ENCODE results near the gene JMJD8.

Gene JMJD8

GRCh38 chr16:708959-709358 lies 24.8 kb upstream of the JMJD8 start:
- Histone ChIP-seq H3K27me3 (ENCODE audit: low read length) (no peaks in the 10 kb centered on the region), H3K79me2 (ENCODE audit: insufficient read depth, low read length) (no peaks in the 10 kb centered on the region), H3K27ac (ENCODE audit: low read depth, low read length) (no peak overlapping the region), H3K36me3 (ENCODE audit: low read length) (no peaks in the 10 kb centered on the region), H3F3A (ENCODE audit: insufficient read depth) (no peaks in the 10 kb centered on the region), H2AFZ (ENCODE audit: low read depth, low read length, severe bottlenecking) (no peak overlapping the region), H3K4me3 (ENCODE audit: insufficient read depth, low read length, poor library complexity, severe bottlenecking) (no peak overlapping the region), H3K4me2 (ENCODE audit: low read depth, low read length, poor library complexity, severe bottlenecking) (no peak overlapping the region), H4K20me1 (ENCODE audit: low read depth, low read length) (no peaks in the 10 kb centered on the region), H3K9ac (ENCODE audit: low read length) (no peak overlapping the region), H3K9me2 (replicated peaks; ENCODE audit: insufficient read depth, low read length) (no peaks in the 10 kb centered on the region), H3K9me3 (ENCODE audit: insufficient read depth, low read length) (no peaks in the 10 kb centered on the region)
- TF ChIP-seq EZH2phosphoT487 (conservative IDR thresholded peaks at IDR 0.05; ENCODE audit: low read length) (no peak), CTCF (IDR thresholded peaks at IDR 0.05; ENCODE audit: insufficient read depth, low read length, poor library complexity, severe bottlenecking) (no peak)

GRCh38 chr16:708019-708418 lies 23.9 kb upstream of the JMJD8 start:
- Histone ChIP-seq H3K4me2 (ENCODE audit: low read depth, low read length, poor library complexity, severe bottlenecking) (no peak overlapping the region), H3K9ac (ENCODE audit: low read length) (no peak overlapping the region), H3K9me2 (replicated peaks; ENCODE audit: insufficient read depth, low read length) (no peaks in the 10 kb centered on the region), H4K20me1 (ENCODE audit: low read depth, low read length) (no peaks in the 10 kb centered on the region), H3K79me2 (ENCODE audit: insufficient read depth, low read length) (no peaks in the 10 kb centered on the region), H3K27ac (ENCODE audit: low read depth, low read length) (no peak overlapping the region), H3K9me3 (ENCODE audit: insufficient read depth, low read length) (no peaks in the 10 kb centered on the region), H3K27me3 (ENCODE audit: low read length) (no peaks in the 10 kb centered on the region), H2AFZ (ENCODE audit: low read depth, low read length, severe bottlenecking) (no peak overlapping the region), H3K36me3 (ENCODE audit: low read length) (no peaks in the 10 kb centered on the region), H3F3A (ENCODE audit: insufficient read depth) (no peaks in the 10 kb centered on the region), H3K4me3 (ENCODE audit: insufficient read depth, low read length, poor library complexity, severe bottlenecking) (no peak overlapping the region)
- TF ChIP-seq EZH2phosphoT487 (conservative IDR thresholded peaks at IDR 0.05; ENCODE audit: low read length) = no peak
- no peak for TF ChIP-seq CTCF (IDR thresholded peaks at IDR 0.05; ENCODE audit: insufficient read depth, low read length, poor library complexity, severe bottlenecking)

GRCh38 chr16:707062-707538 lies 23.0 kb upstream of the JMJD8 start:
- no peaks in the 10 kb centered on the region for H3F3A ChIP-seq (ENCODE audit: insufficient read depth)
- no peak for TF ChIP-seq EZH2phosphoT487 (conservative IDR thresholded peaks at IDR 0.05; ENCODE audit: low read length)
- no peak for TF ChIP-seq CTCF (IDR thresholded peaks at IDR 0.05; ENCODE audit: insufficient read depth, low read length, poor library complexity, severe bottlenecking)
- H3K9ac ChIP-seq (ENCODE audit: low read length) = no peak overlapping the region
- no peak overlapping the region for H3K4me2 ChIP-seq (ENCODE audit: low read depth, low read length, poor library complexity, severe bottlenecking)
- H3K9me3 ChIP-seq (ENCODE audit: insufficient read depth, low read length) = no peaks in the 10 kb centered on the region
- H3K27ac ChIP-seq (ENCODE audit: low read depth, low read length) = no peak overlapping the region
- H2AFZ ChIP-seq (ENCODE audit: low read depth, low read length, severe bottlenecking) = no peak overlapping the region
- H3K9me2 ChIP-seq (replicated peaks; ENCODE audit: insufficient read depth, low read length) = no peaks in the 10 kb centered on the region
- H3K27me3 ChIP-seq (ENCODE audit: low read length) = no peaks in the 10 kb centered on the region
- H3K36me3 ChIP-seq (ENCODE audit: low read length) = no peaks in the 10 kb centered on the region
- no peaks in the 10 kb centered on the region for H3K79me2 ChIP-seq (ENCODE audit: insufficient read depth, low read length)
- H4K20me1 ChIP-seq (ENCODE audit: low read depth, low read length) = no peaks in the 10 kb centered on the region
- H3K4me3 ChIP-seq (ENCODE audit: insufficient read depth, low read length, poor library complexity, severe bottlenecking) = no peak overlapping the region

All from SU-DHL-6 (cell line).